Activated naive CD4-positive, alpha-beta T cell treated with anti-CD3 and anti-CD28 coated beads for 36 hours (primary cell): Measurements from ENCODE around the gene NOLC1. TPM values are rescaled to one million over a fixed set of nuclear protein-coding genes. Genes with fewer than 3 reads are reported as not detected.

Experiments used
- CTCF ChIA-PET: fragments of 350-600 bp; sonication (Branson Sonifier 250); formaldehyde crosslinking; loops from one replicate; lab custom pipeline; 2021; ENCODE audit warnings: antibody characterized with exemption; lab: Charles Lee
- DNase-seq: peaks from one replicate; pipeline ENCODE4 v3.0.0-alpha.2; 2020
- H3K27ac Mint-ChIP-seq: one replicate; pipeline ENCODE4 v1.8.0; 2021; ENCODE audit warnings: mild to moderate bottlenecking, mixed read lengths
- H3K27me3 Mint-ChIP-seq: one replicate; pipeline ENCODE4 v1.8.0; 2021; ENCODE audit warnings: low read depth, mixed read lengths
- H3K36me3 Mint-ChIP-seq: one replicate; pipeline ENCODE4 v1.8.0; 2021; ENCODE audit warnings: low read depth, mixed read lengths
- H3K4me1 Mint-ChIP-seq: one replicate; pipeline ENCODE4 v1.8.0; 2021; ENCODE audit warnings: low read depth, mixed read lengths
- H3K4me3 Mint-ChIP-seq: one replicate; pipeline ENCODE4 v1.8.0; 2021; ENCODE audit warnings: mild to moderate bottlenecking, moderate library complexity, mixed read lengths
- H3K9me3 Mint-ChIP-seq: one replicate; pipeline ENCODE4 v1.8.0; 2021; ENCODE audit warnings: mixed read lengths
- intact Hi-C: fragments of 100-400 bp; cut with micrococcal nuclease; formaldehyde crosslinking; loops from one replicate; pipeline ENCODE4 v1.15.1; 2023
- total RNA-seq, 2 experiments: library from RNA; stranded (reverse); gene quantifications; one replicate each; pipeline ENCODE4 v1.2.3, GENCODE V29; 2021

Gene NOLC1
- total RNA-seq, 2 experiments from 2014 or later: 182 to 194 TPM

DNA sequence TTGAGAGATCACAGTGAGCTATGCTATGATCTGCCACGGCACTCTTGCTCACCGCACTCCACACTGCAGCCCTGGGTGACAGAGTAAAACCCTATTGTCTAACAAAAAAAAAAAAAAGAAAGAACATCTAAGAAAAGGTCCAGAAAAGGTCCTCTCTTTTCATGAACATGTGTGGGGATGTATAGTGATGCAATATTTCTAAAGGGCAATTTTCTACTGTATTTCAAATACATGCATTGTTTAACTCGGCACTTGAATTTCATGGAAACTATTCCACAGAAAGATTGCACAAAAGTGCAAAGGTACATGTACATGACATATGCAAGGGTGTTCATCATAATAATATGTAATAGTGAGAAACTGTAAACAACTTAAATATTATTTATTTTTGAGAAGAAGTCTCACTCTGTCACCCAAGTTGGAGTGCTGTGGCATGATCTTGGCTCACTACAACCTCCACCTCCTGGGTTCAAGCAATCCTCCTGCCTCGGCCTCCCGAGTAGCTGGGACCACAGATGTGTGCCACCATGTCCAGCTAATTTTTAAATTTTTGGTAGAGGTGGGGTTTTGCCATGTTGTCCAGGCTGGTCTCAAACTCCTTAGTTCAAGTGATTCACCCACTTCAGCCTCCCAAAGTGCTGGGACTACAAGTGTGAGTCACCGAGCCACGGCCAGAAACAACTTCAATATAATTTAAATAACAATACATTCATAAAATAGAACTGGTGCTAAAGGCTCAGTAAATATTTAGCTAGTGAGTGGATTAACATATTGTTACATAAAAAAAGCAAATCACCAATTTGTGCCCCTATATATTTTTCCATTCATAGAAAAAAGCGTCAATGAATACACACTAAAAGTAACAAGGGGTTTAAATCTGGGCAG is 20.7 kb upstream of the NOLC1 start:
- no peaks in the 10 kb centered on the region for H3K27me3 Mint-ChIP-seq
- H3K27ac Mint-ChIP-seq: peak overlapping the region; percentile 96
- no peak overlapping the region for H3K4me3 Mint-ChIP-seq
- intact Hi-C loops: loop anchor here (1.0 to 5.0 kb wide), 13 partner anchors 12 to 779 kb away; partner anchors contain the start of genes ACTR1A, ARL3, BTRC and GBF1
- peaks cover 31% of the 10 kb centered on the region for H3K4me1 Mint-ChIP-seq
- peaks cover 21% of the 10 kb centered on the region for H3K36me3 Mint-ChIP-seq
- CTCF ChIA-PET: interaction anchor here (0.5 to 2.5 kb wide), 17 partner anchors 8 to 340 kb away, joined by 3 to 24 read pairs (median 4); partner anchors contain the start of gene NOLC1
- DNase-seq: no peak
- H3K9me3 Mint-ChIP-seq: no peaks in the 10 kb centered on the region

DNA sequence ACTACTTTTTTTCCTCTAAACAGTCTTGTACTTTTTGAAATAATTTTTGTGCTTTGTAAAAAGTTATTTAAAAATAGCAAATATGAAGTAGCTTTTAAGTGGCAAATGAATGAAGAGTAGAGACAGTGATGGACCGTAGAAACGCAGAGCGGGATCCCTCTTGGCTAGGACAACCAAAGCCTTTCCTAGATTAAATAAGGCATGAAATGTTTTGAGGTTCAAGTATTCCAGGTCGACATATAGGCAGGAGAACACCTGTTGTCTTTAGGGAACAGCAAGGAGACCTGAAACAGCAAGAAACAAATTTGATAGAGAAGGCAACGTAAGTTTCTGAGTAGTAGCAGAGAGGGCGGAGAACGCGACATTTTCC is 20.0 kb upstream of the NOLC1 start:
- CTCF ChIA-PET: interaction anchor here (0.5 to 2.5 kb wide), 9 partner anchors 9 to 340 kb away, joined by 3 to 24 read pairs (median 5); partner anchors contain the start of gene NOLC1

DNA sequence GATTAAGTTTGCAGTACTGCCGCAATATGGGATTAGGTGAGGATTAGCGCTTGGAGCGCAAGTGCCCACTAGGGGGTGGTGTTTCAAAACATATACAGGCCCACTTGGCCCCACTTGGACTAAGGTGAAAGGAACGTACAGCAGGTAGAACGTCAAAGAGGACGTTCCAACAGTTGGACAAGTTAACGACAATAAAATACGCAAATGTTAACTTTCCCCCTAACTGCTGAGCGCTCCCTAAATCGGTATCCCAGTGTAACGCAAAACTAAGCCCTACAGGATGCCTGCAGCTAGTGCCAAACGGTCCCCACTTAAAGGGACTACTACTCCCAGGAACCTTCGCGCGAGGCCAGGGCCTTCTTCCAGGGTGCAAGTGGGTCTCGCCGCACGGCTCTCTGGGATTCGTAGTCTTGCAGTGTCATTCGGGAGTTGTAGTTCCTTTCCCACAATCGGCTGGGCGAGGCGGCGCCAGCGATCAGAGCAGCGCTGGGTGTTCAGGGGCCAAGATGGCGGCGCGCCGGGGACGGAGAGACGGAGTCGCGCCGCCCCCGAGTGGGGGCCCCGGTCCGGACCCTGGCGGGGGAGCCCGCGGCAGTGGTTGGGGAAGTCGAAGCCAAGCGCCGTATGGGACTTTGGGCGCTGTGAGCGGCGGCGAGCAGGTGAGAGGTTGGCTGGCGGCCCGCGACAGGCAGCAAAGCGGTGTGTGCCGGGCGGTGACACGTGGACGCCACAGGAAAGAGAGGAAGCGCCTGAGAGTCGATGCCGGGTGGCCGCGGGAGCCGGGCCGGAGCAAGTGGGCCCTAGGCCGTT is 19.4 kb upstream of the NOLC1 start, which contains the start of gene PPRC1:
Gene PPRC1, plus strand, starts transcription at position 478 of the 810 bp plus-strand sequence. Its CDS starts 29 bp downstream, at position 507.
- intact Hi-C loops: loop anchor here (1.0 to 5.0 kb wide), 13 partner anchors 13 to 780 kb away; partner anchors contain the start of genes ACTR1A, ARL3, BTRC and GBF1
- DNase-seq: peak; percentile 99
- Mint-ChIP-seq H3K4me3 (peak within 1 kb of the TSS; percentile 97), H3K36me3 (peaks cover 28% of the 10 kb centered on the region), H3K9me3 (no peaks in the 10 kb centered on the region), H3K4me1 (peaks cover 42% of the 10 kb centered on the region), H3K27ac (peak within 1 kb of the TSS; percentile 96), H3K27me3 (no peaks in the 10 kb centered on the region)
- CTCF ChIA-PET: interaction anchor here (0.6 to 2.5 kb wide), 6 partner anchors 10 to 747 kb away, joined by 3 to 24 read pairs (median 5); partner anchors contain the start of gene NOLC1

More for the DNA sequence above, 20.0 kb upstream of the NOLC1 start:
- Mint-ChIP-seq H3K36me3 (peaks cover 22% of the 10 kb centered on the region), H3K4me1 (peaks cover 38% of the 10 kb centered on the region), H3K27ac (peak overlapping the region; percentile 96), H3K9me3 (no peaks in the 10 kb centered on the region), H3K27me3 (no peaks in the 10 kb centered on the region), H3K4me3 (peak overlapping the region; percentile 97)
- no peak for DNase-seq
- intact Hi-C loops: loop anchor here (1.0 to 5.0 kb wide), 13 partner anchors 13 to 780 kb away; partner anchors contain the start of genes ACTR1A, ARL3, BTRC and GBF1

DNA sequence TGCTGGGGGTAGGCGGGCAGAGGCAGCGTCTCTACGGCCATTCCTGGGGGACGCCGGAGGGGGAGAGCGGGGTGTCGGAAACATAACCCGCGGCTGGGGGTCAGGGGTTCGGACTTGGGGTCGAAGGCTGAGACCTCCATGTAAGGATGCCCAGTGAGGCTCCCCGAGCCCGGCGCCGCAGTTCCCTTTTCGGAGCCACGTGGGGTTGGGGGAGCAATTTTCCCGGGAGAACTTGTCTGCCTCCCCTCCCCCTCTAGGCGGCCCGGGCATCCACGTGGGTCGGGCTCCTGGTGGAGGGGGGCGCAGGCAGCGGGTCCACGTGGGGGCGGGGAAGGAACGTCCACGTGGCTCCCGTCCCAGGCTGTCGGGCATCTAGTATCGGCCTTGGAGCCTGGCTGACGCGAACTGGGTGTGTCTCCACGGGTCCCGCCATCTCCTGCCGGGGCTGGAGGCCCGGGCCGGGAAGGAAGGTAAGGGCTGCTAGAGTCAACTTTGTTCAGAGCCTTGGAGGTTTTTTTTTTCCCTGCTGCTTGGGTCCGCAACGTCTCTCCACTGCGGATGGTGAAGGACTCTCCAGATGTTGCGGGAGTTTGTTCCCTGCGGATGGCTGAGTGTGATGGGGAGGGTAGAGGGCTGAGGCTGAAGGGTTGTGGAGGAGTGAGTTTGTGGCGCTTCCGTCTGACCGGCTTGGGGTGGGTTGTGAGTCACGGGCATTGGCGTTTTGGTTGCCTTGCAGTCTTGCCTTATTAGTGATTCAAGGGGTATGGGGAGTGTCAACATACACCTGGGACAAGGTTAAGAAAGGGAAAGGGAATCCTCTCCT is 18.6 kb upstream of the NOLC1 start:
- peaks cover 42% of the 10 kb centered on the region for H3K4me1 Mint-ChIP-seq
- CTCF ChIA-PET: no interaction called here
- peak overlapping the region; percentile 97 for H3K4me3 Mint-ChIP-seq
- no peaks in the 10 kb centered on the region for H3K27me3 Mint-ChIP-seq
- intact Hi-C loops: loop anchor here (5.0 kb wide), 3 partner anchors 291 to 781 kb away; partner anchors contain the start of genes ARL3, BTRC, KCNIP2 and SFXN2
- peaks cover 32% of the 10 kb centered on the region for H3K36me3 Mint-ChIP-seq
- H3K27ac Mint-ChIP-seq: peak overlapping the region; percentile 96
- no peaks in the 10 kb centered on the region for H3K9me3 Mint-ChIP-seq
- DNase-seq: peak; percentile 72

DNA sequence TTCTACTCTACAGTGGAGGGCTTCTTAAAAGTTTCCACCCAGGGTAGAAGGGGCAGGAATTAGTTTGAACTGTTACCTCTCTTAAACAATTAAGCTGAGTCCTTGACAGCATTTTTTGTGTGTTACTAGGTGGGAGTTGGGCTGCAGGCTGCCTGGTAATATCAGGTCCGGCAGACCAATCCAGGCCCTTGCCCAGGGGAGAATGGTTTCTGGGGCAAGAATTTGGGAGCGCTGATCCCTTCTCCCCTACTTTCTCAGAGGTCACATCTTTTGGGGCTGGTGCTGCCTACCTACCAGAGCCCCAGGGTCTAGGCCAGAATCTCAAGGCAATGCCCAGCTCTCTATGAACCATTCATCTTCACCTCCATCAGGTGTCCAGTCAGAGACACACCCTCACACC is 17.8 kb upstream of the NOLC1 start:
- intact Hi-C loops: loop anchor here (5.0 kb wide), 3 partner anchors 292 to 782 kb away; partner anchors contain the start of genes ARL3, BTRC, KCNIP2 and SFXN2

DNA sequence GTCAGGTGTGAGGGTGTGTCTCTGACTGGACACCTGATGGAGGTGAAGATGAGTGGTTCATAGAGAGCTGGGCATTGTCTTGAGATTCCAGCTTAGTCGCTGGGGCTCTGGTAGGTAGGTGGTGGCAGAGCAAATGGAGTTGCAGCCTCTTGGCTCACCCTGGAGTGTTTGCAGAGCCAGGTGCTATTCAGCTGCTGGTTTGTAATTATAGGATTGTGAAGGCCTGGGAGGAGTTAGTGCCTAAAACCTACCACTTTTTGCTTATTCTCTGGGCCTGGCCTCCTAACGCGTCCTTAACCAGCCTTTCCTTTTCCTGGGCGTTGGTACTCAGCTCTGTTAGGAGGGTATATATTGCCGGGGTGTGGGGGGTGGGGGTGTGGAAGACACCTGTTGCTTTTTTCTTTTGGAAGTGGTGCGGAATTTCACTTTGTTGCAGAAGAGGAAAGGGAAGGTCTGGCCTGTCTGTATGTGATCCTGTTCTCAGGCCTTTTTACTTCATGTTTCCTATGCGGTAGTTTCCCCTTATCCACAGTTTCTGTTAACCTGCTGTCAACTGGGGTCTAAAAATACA is 16.1 kb upstream of the NOLC1 start:
- H3K36me3 Mint-ChIP-seq: peaks cover 52% of the 10 kb centered on the region
- peak overlapping the region; percentile 36 for H3K27ac Mint-ChIP-seq
- no peak for DNase-seq
- intact Hi-C loops: no loop called here
- H3K9me3 Mint-ChIP-seq: no peaks in the 10 kb centered on the region
- H3K4me1 Mint-ChIP-seq: peaks cover 45% of the 10 kb centered on the region
- no peaks in the 10 kb centered on the region for H3K27me3 Mint-ChIP-seq
- no peak overlapping the region for H3K4me3 Mint-ChIP-seq
- CTCF ChIA-PET: no interaction called here

More for the DNA sequence above, 17.8 kb upstream of the NOLC1 start:
- H3K36me3 Mint-ChIP-seq: peaks cover 36% of the 10 kb centered on the region
- H3K27me3 Mint-ChIP-seq: no peaks in the 10 kb centered on the region
- CTCF ChIA-PET: no interaction called here
- no peaks in the 10 kb centered on the region for H3K9me3 Mint-ChIP-seq
- DNase-seq: no peak
- peaks cover 42% of the 10 kb centered on the region for H3K4me1 Mint-ChIP-seq
- peak overlapping the region; percentile 96 for H3K27ac Mint-ChIP-seq
- peak overlapping the region; percentile 97 for H3K4me3 Mint-ChIP-seq

DNA sequence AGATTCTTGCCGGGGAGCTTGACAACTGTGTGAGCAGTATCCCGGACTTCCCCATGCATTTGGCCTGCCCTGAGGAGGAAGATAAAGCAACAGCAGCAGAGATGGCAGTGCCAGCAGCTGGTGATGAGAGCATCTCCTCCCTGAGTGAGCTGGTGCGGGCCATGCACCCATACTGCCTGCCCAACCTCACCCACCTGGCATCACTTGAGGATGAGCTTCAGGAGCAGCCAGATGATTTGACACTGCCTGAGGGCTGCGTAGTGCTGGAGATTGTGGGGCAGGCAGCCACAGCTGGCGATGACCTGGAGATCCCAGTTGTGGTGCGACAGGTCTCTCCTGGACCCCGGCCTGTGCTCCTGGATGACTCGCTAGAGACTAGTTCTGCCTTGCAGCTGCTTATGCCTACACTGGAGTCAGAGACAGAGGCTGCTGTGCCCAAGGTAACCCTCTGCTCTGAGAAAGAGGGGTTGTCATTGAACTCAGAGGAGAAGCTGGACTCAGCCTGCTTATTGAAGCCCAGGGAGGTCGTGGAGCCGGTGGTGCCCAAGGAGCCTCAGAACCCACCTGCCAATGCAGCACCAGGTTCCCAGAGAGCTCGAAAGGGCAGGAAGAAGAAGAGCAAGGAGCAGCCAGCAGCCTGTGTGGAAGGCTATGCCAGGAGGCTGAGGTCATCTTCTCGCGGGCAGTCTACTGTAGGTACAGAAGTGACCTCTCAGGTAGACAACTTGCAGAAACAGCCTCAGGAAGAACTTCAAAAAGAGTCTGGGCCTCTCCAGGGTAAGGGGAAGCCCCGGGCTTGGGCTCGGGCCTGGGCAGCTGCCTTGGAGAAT is 12.7 kb upstream of the NOLC1 start:
- Mint-ChIP-seq H3K27me3 (no peaks in the 10 kb centered on the region), H3K4me3 (no peak overlapping the region), H3K36me3 (peaks cover 64% of the 10 kb centered on the region), H3K4me1 (peaks cover 39% of the 10 kb centered on the region), H3K9me3 (no peaks in the 10 kb centered on the region), H3K27ac (no peak overlapping the region)
- intact Hi-C loops: no loop called here
- no peak for DNase-seq
- CTCF ChIA-PET: interaction anchor here (0.6 to 1.1 kb wide), 2 partner anchors 9 to 67 kb away, joined by 3 to 4 read pairs; no protein-coding TSS in a partner anchor

DNA sequence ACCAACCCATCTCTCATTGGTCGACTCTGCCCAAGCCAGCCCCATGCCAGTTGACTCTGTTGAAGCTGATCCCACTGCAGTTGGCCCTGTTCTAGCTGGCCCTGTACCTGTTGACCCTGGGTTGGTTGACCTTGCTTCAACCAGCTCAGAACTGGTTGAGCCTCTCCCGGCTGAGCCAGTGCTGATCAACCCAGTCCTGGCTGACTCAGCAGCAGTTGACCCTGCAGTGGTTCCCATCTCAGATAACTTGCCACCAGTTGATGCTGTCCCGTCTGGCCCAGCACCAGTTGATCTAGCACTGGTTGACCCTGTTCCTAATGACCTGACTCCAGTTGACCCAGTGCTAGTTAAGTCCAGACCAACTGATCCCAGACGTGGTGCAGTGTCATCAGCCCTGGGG is 12.0 kb upstream of the NOLC1 start:
- CTCF ChIA-PET: no interaction called here
- intact Hi-C loops: no loop called here
- Mint-ChIP-seq H3K27me3 (no peaks in the 10 kb centered on the region), H3K36me3 (peaks cover 64% of the 10 kb centered on the region), H3K4me1 (peaks cover 32% of the 10 kb centered on the region), H3K27ac (no peak overlapping the region), H3K4me3 (no peak overlapping the region), H3K9me3 (no peaks in the 10 kb centered on the region)
- DNase-seq: no peak

DNA sequence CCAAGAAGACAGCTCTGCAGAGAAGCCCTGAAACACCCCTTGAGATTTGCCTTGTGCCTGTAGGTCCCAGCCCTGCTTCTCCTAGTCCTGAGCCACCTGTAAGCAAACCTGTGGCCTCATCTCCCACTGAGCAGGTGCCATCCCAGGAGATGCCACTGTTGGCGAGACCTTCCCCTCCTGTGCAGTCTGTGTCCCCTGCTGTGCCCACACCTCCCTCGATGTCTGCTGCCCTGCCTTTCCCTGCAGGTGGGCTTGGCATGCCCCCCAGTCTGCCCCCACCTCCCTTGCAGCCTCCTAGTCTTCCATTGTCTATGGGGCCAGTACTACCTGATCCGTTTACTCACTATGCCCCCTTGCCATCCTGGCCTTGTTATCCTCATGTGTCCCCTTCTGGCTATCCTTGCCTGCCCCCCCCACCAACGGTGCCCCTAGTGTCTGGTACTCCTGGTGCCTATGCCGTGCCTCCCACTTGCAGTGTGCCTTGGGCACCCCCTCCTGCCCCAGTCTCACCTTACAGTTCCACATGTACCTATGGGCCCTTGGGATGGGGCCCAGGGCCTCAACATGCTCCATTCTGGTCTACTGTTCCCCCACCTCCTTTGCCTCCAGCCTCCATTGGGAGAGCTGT is 11.2 kb upstream of the NOLC1 start:
- Mint-ChIP-seq H3K27ac (peak overlapping the region; percentile 31), H3K27me3 (no peaks in the 10 kb centered on the region), H3K9me3 (no peaks in the 10 kb centered on the region), H3K4me1 (peaks cover 23% of the 10 kb centered on the region), H3K36me3 (peaks cover 64% of the 10 kb centered on the region), H3K4me3 (no peak overlapping the region)
- no peak for DNase-seq
- CTCF ChIA-PET: no interaction called here
- intact Hi-C loops: no loop called here

DNA sequence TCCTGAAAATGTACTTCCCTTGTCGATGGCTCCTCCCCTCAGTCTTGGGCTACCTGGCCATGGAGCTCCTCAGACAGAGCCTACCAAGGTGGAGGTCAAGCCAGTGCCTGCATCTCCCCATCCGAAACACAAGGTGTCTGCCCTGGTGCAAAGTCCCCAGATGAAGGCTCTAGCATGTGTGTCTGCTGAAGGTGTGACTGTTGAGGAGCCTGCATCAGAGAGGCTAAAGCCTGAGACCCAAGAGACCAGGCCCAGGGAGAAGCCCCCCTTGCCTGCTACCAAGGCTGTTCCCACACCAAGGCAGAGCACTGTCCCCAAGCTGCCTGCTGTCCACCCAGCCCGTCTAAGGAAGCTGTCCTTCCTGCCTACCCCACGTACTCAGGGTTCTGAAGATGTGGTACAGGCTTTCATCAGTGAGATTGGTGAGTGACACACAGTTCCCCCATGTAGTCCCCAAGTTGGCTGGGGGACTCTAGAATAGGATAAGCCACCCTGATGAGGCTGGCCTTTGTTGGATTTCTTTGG is 10.5 kb upstream of the NOLC1 start:
- CTCF ChIA-PET: no interaction called here
- Mint-ChIP-seq H3K27me3 (no peaks in the 10 kb centered on the region), H3K4me3 (no peak overlapping the region), H3K36me3 (peaks cover 66% of the 10 kb centered on the region), H3K4me1 (peaks cover 19% of the 10 kb centered on the region), H3K9me3 (no peaks in the 10 kb centered on the region), H3K27ac (peak overlapping the region; percentile 31)
- no peak for DNase-seq
- intact Hi-C loops: no loop called here
